GM21381 (cell line): Measurements from ENCODE around the gene CREBBP.

Source experiments
- ATAC-seq: cut with Tn5 transposase; IDR thresholded peaks from one replicate; pipeline ENCODE4 v1.9.1; 2021; ENCODE audit warnings: mild to moderate bottlenecking, moderate library complexity; ENCODE audit not compliant: unreplicated experiment

Gene CREBBP

DNA sequence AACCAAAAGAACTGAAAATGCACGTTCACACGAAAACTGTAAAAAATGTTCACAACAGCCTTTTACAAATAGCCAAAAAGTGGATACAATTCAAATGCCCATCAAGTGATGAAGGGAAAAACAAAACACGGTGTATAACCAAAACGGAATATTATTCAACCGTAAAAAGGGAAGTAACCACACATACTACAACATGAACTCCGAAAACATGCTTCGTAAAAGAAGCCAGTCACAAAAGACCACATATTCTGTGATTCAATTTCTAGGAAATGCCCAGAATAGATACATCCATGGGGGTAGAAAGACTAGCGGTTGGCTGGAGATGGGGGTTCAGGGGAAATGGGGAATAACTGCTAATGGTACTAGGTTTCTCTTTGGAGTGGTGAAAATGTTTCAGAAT lies 81.7 kb downstream of the CREBBP start:
- no peak for ATAC-seq

DNA sequence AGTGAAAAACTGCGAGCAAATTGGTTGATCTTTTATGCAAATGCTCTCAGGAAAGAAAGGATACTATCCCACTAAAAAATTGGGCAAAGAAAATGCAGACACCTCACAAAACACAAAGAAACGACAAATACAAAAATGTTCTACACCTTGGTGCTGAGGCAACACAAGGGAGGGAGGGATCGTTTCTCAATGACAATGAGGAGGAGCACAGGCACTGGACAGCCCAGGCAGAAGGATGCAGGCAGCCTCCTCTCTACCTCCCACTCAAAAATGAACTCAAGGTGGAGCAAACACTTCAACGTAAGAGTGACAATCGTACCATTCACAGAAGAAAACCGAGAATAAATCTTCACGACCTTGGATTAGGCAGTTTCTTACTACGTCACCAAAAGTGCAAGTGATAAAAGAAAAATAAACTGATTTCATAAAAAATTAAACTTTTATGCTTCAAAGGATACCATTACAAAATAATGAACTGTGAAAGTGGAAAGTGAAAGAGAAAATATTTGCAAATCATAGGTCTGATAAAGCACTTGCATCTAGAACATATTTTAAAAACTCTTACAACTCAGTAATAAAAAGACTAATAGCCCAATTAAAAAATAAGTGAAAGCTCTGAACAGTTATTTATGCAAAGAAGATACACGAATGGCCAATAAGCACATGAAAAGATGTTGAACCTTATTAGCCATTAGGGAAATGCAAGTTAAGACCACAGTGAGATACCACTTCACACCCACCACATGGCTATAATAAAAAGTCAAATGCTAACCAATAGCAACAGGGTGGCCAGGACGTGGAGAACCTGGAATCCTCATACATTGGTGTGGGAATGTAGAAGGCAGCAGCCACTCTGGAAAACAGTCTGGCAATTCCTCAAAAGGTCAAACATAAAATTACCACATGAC lies 82.4 kb downstream of the CREBBP start:
- peak; percentile 66 for ATAC-seq

DNA sequence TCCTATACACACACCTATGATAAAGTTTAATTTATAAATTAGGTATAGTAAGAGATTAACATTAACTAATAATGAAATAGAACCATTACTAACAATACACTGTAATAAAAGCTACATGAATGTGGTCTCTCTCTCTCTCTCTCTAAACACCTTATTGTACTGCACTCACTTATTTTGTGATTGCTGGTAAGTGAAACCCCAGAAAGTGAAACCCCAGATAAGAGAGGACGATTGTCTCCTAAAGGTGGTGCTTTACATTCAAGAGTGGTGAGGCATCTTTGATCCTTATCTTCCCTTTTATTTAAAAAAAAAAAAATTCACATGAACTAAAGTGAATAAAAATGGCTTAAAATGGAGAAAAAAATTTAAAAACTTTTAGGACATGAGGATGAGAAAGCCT lies 83.0 kb downstream of the CREBBP start:
- ATAC-seq: no peak

DNA sequence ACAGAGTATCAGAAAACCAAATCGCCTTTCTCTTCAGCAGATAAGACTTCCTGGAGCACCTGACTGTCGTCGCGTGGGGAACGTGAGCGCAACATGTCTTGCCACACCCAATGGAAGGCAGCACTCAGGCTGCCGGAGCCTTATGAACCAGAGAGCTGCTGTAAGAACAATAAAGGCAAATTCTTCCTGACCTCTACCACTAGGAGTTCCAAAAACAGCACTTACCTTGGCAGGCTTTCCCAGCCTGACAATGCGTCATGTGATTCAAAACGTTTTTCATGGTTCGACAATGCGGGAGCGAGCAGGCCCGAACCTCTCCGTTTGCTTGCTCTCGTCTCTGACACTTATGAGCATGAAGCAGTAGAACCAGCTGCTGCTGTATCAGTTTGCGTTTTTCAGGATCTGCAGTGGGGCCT lies 87.3 kb downstream of the CREBBP start:
- ATAC-seq: no peak

- ATAC-seq: no peak
Measured at GRCh38 chr16:3792472-3793012, 88.0 kb downstream of the CREBBP start.

DNA sequence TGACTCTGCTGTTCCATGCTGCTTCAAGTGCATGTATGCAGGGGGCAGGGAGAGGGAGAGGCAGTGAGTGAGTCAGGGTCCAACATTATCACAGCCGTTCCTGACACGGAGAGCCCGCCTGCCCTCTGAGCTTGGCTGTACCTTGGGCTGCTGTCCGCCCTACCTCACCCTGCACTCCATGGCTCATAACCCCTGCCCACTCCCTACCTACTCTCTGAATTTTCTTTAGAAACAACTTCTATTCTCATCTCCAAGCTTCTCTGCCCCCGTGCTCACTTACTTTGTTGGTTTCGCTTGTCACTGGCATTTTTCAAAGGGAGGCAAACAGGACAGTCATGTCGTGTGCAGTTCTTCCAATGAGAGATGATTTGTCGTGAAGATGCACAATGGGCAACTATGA lies 88.8 kb downstream of the CREBBP start:
- no peak for ATAC-seq

DNA sequence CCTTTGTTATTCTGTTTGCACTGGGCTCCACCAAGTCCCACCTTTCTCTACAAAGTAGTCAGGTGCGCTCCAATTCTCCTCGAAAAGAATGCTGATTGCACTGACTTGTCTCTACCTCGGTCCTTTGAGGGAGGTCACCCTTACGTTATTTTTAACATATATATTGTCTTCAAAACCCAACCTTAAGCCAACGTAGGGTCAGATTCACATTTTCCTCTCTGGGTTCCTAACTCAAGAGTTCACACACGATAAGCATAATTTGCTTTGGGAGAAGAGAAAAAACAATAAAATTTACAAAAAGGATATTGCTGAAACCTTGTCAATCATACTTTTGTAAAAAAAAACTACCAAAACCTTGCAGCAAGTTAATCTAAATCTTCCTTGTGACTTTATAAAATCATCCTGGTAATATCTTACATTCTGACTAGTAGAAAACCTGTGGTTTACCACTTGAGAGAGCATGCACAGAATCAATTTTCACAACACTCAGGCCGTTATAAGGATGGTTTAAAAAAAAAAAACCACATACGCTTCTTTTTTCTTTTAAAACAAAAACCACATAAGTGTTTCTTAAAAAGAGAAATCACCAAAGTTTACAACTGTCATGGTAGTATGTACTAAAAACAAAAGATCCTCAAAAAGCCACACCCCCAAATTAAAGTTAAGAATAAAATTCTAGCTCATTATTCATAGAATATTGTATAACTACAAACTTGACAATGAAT lies 91.0 kb downstream of the CREBBP start:
- peak; percentile 57 for ATAC-seq

GRCh38 chr16:3788711-3789374 lies 91.7 kb downstream of the CREBBP start:
- no peak for ATAC-seq

DNA sequence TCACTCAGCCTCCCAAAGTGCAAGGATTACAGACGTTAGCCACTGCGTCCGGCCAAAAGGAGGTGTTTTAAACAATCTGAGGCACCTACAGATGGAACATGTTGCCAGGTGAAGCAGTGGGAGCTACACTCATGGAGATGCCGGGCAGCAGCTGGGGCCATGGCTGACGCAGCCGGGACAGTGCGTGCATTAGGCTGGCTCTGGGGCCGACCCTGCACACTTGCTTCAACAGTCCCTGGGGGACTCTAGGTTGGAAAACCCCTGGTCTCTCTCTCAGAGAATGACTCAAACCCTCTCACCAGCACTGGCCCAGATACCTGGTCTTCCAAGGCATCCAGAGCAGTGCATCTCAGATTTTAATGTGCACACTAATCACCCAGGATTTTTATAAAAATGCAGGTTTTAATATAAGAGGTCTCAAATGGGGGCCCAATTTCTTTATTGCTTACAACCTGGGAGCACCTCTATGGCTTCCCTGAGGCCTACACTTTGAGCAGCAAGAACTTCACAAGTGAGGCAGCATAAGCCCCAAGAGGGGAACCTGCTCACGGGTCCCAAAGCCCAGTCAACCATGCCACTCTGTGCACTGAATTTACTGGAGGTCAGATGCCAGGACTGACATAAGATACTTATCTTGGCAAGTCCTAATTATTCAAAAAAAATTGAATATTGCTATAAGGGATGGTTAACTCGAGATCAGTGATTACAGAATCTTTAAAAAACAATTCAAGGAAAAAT lies 92.4 kb downstream of the CREBBP start:
- peak; percentile 51 for ATAC-seq

DNA sequence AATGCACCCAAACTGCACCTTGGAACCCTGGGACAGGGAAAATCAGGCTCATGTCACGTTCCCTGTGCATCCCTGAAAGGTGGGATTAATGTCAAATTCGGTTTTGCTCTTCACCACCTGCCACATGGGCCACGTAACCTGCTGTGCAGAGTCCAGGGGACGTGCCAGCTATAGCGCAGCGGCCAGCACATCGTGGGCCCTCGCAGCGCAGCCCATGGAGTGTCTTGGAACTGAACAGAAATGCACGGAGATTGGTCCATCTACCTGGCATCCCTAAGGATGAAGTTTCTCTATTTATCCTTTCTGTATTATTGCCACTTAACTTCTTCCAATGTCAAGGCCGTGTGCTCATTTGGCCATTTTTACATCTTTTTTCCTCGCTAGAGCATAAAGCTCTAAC lies 95.1 kb downstream of the CREBBP start:
- ATAC-seq: no peak

DNA sequence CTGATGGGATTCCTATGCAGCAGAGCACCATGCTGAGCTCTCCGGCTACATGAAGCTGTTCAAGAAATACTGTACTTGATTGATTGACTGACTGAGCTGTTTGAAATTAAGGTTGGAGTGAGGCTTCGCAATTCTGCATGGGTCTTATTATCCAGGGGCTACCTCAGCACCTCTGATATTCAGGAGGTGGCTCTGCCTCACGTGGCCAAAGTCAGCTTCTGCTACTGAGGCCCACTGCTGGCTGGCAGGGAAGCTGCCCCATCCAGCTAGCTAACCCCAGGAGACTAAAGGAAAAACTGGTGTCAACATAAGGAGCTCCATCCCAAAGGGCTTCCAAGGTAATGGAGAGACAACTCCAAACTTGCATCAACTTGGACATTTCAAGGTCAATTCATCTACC lies 97.0 kb downstream of the CREBBP start:
- no peak for ATAC-seq

DNA sequence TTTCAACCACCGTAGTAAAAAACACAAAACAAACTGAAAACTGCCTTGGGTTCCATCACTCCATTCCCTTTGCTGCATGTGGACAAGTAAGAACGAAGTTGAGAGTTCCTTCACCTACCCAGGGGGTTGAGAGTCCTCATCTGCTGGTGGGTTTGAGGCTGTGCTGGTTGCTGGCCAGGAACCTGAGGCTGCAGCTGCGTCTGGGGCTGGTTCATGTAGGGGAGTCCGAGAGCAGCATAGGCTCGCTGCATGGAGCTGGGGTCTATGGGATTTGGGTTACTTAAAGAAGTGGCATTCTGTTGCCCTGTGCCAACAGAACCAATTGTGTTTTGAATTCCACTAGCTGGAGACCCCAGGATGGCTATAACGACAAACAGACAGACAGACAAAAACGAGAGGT lies 97.9 kb downstream of the CREBBP start:
- no peak for ATAC-seq

DNA sequence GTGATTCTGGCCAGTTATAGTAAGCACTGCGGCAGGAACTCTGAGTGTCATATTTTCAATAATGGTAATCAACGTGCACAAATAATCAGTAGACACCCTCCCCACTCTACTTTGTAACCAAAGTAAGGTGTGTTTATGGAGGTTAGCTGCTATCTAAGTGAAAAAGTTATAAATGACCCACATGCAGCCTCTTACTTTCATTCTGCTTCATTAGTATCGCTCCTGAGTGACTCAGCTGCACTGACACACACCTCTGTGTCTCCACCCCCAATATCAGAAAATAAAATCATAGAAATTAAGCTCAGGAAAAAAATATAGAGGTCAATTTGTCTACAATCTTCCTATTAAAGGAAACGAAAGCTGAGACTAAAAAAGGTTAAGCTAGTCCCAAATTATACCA lies 99.1 kb downstream of the CREBBP start:
- no peak for ATAC-seq

- no peak for ATAC-seq
Measured at GRCh38 chr16:3780570-3780969, 99.9 kb downstream of the CREBBP start.

DNA sequence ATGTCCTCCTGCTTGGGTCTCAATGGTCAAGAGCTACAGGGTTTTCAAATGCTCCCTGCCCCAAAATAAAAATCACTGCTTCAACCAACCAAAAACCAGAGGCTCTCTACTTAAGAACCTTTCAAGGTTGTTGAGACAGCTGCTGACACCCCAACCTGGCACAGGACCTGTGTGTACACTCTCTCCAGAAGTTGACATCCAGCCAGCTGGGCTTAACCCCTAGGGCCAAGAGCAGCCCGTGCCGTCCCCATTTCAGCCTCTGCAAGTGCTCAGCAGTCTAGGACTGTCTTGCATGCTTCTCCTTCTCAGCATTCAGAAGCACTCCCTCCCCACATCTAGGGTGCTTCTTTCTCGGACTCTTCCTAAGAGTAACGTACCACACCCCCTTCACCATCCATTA lies 104.2 kb downstream of the CREBBP start:
- no peak for ATAC-seq

DNA sequence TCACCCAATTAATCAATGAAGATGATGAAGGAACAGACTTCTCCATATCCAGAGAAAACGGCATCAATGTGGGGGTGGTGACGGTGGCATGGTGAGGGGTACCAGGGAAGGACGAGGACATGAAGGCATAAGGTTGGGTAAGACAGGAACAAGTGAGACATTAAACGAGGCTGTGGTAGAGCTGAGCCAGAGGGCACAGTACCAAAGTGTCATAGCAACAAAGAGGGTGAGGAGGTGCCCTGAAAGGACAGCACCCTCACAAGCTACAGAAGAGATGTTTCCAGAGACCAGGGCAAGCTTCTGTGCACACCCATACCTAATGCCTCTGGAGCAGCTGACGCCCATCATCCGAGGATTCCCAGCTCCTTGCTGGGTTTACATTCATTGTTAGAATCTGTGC lies 105.7 kb downstream of the CREBBP start:
- ATAC-seq: no peak

- no peak for ATAC-seq
Measured at GRCh38 chr16:3774156-3774767, 106.3 kb downstream of the CREBBP start.

- no peak for ATAC-seq
Measured at GRCh38 chr16:3773663-3774062, 106.8 kb downstream of the CREBBP start.

- no peak for ATAC-seq
Measured at GRCh38 chr16:3771513-3771912, 109.0 kb downstream of the CREBBP start.

- ATAC-seq: no peak
Measured at GRCh38 chr16:3770530-3770929, 110.0 kb downstream of the CREBBP start.
